GM08714 (cell line): Measurements from ENCODE around the gene RLN3.

Source experiments
- H3K4me3 ChIP-seq: fragments of 200-500 bp; sonication (Bioruptor generic); 2 replicates; pipeline ENCODE4 v1.5.1; 2014; ENCODE audit warnings: mild to moderate bottlenecking, low read length, inconsistent platforms
- ZNF274 ChIP-seq: IDR thresholded peaks from 2 replicates; pipeline ENCODE4 v1.6.1; 2012; ENCODE audit warnings: mild to moderate bottlenecking, low read depth, low read length

RLN3 gene

GRCh38 chr19:14027856-14028450 is at the start of gene RLN3:
TSS of gene RLN3 (plus strand) at chr19:14028148. CDS start at chr19:14028205, 57 bp downstream.
- no peak for TF ChIP-seq ZNF274
- no peak within 1 kb of the TSS for H3K4me3 ChIP-seq

GRCh38 chr19:13978351-13979243 is 49.4 kb upstream of the RLN3 start:
- TF ChIP-seq ZNF274: no peak
- H3K4me3 ChIP-seq: no peak overlapping the region

- H3K4me3 ChIP-seq: no peak overlapping the region
- TF ChIP-seq ZNF274: no peak
Observed at GRCh38 chr19:13979244-13979615, 48.7 kb upstream of the RLN3 start.

GRCh38 chr19:13979686-13980085 is 48.3 kb upstream of the RLN3 start:
- H3K4me3 ChIP-seq: no peak overlapping the region
- no peak for TF ChIP-seq ZNF274

- no peak overlapping the region for H3K4me3 ChIP-seq
- TF ChIP-seq ZNF274: no peak
Observed at GRCh38 chr19:13980340-13980739, 47.6 kb upstream of the RLN3 start.

GRCh38 chr19:13981021-13981420 is 46.9 kb upstream of the RLN3 start:
- TF ChIP-seq ZNF274: no peak

GRCh38 chr19:13981467-13981866 is 46.5 kb upstream of the RLN3 start:
- TF ChIP-seq ZNF274: no peak
- no peak overlapping the region for H3K4me3 ChIP-seq

More at GRCh38 chr19:13981021-13981420, 46.9 kb upstream of the RLN3 start:
- H3K4me3 ChIP-seq: no peak overlapping the region

- no peak for TF ChIP-seq ZNF274
- H3K4me3 ChIP-seq: no peak overlapping the region
Observed at GRCh38 chr19:13981988-13982501, 45.9 kb upstream of the RLN3 start.

GRCh38 chr19:13982773-13983172 is 45.2 kb upstream of the RLN3 start:
- TF ChIP-seq ZNF274: no peak
- H3K4me3 ChIP-seq: no peak overlapping the region

GRCh38 chr19:13983213-13983889 is 44.6 kb upstream of the RLN3 start:
- TF ChIP-seq ZNF274: no peak
- no peak overlapping the region for H3K4me3 ChIP-seq

GRCh38 chr19:13984186-13984585 is 43.8 kb upstream of the RLN3 start:
- H3K4me3 ChIP-seq: no peak overlapping the region
- TF ChIP-seq ZNF274: no peak

- no peak for TF ChIP-seq ZNF274
- no peak overlapping the region for H3K4me3 ChIP-seq
Observed at GRCh38 chr19:13984875-13985741, 42.8 kb upstream of the RLN3 start.

- H3K4me3 ChIP-seq: no peak overlapping the region
- no peak for TF ChIP-seq ZNF274
Observed at GRCh38 chr19:13985771-13986347, 42.1 kb upstream of the RLN3 start.
